ENCODE data around the gene ITIH5.

The ITIH5 gene

GRCh38 chr10:7511612-7512011 lies 155.2 kb downstream of the ITIH5 start:
- no peak for DNase-seq

Measured in NCI-H1092 (cell line).